PC-3 (cell line): ENCODE measurements around the gene CLNK. TPM values are rescaled to one million over a fixed set of nuclear protein-coding genes. Genes with fewer than 3 reads are reported as not detected.

Experiments
- ATAC-seq: fragments of 200-7000 bp; cut with Tn5 transposase; 2 replicates; pipeline ENCODE4 v1.9.1; 2020; ENCODE audit warnings: mild to moderate bottlenecking, moderate library complexity
- BruUV-seq: library from RNA; stranded (reverse); fragments of 400-500 nt; replicated peaks from 2 replicates; lab custom pipeline; 2021; lab: Mats Ljungman, UMichigan
- CTCF ChIA-PET: fragments of 300-600 bp; sonication (Branson Sonifier 250); formaldehyde crosslinking; loops from one replicate; lab custom pipeline; 2022; ENCODE audit warnings: antibody characterized with exemption; lab: Charles Lee
- POLR2A ChIA-PET: fragments of 300-600 bp; sonication (Branson Sonifier 250); formaldehyde crosslinking; loops from one replicate; lab custom pipeline; 2022; ENCODE audit warnings: antibody characterized with exemption; ENCODE audit not compliant: unreplicated experiment; lab: Charles Lee
- DNase-seq: peaks from one replicate; pipeline ENCODE4 v3.0.0-alpha.2; 2015
- H2AFZ ChIP-seq: fragments of 300-600 bp; sonication (generic); 2 replicates; pipeline ENCODE4 v1.6.0; 2016; ENCODE audit warnings: antibody characterized with exemption, low read length
- H3F3A ChIP-seq: fragments of 300-600 bp; sonication (generic); one replicate; pipeline ENCODE4 v1.6.0; 2017; ENCODE audit warnings: antibody characterized with exemption, low read length, control low read depth, mild to moderate bottlenecking; ENCODE audit not compliant: unreplicated experiment
- H3K27ac ChIP-seq: fragments of 300-600 bp; sonication (generic); 2 replicates; pipeline ENCODE4 v1.5.1; 2016; ENCODE audit warnings: mild to moderate bottlenecking, low read length
- H3K27me3 ChIP-seq: fragments of 300-600 bp; sonication (generic); 2 replicates; pipeline ENCODE4 v1.6.1; 2016; ENCODE audit warnings: low read length, mixed read lengths
- H3K36me3 ChIP-seq: fragments of 300-600 bp; sonication (generic); 2 replicates; pipeline ENCODE4 v1.6.1; 2016; ENCODE audit warnings: low read depth, mixed run types, low read length, mixed read lengths
- H3K4me1 ChIP-seq: fragments of 300-600 bp; sonication (generic); 2 replicates; pipeline ENCODE4 v1.5.1; 2016; ENCODE audit warnings: low read length; ENCODE audit not compliant: insufficient read depth
- H3K4me2 ChIP-seq: fragments of 300-600 bp; sonication (generic); 2 replicates; pipeline ENCODE4 v1.6.0; 2016; ENCODE audit warnings: low read length
- H3K4me3 ChIP-seq: fragments of 300-600 bp; sonication (generic); 2 replicates; pipeline ENCODE4 v1.5.1; 2016; ENCODE audit warnings: mild to moderate bottlenecking, low read length, mixed read lengths
- H3K79me2 ChIP-seq: fragments of 300-600 bp; sonication (generic); 2 replicates; pipeline ENCODE4 v1.6.1; 2017; ENCODE audit warnings: low read length, mixed read lengths
- H3K9ac ChIP-seq: fragments of 300-600 bp; sonication (generic); 2 replicates; pipeline ENCODE4 v1.6.0; 2016; ENCODE audit warnings: mild to moderate bottlenecking, low read length
- H3K9me2 ChIP-seq: fragments of 300-600 bp; sonication (generic); replicated peaks from 2 replicates; pipeline ENCODE4 v1.6.1; 2016; ENCODE audit warnings: mixed run types, low read length, mixed read lengths
- H3K9me3 ChIP-seq: fragments of 300-600 bp; sonication (generic); 2 replicates; pipeline ENCODE4 v1.6.1; 2016; ENCODE audit warnings: low read length, mixed read lengths
- H4K20me1 ChIP-seq: fragments of 300-600 bp; sonication (generic); 2 replicates; pipeline ENCODE4 v1.6.1; 2016; ENCODE audit warnings: low read length, mixed read lengths
- EZH2 ChIP-seq: fragments of 300-600 bp; sonication (generic); IDR thresholded peaks from one replicate; pipeline ENCODE4 v1.6.1; 2017; ENCODE audit warnings: antibody characterized with exemption, mild to moderate bottlenecking, low read length; ENCODE audit not compliant: unreplicated experiment
- EZH2phosphoT487 ChIP-seq: fragments of 300-600 bp; sonication (generic); IDR thresholded peaks from 2 replicates; pipeline ENCODE4 v1.6.1; 2018; ENCODE audit warnings: mild to moderate bottlenecking, antibody characterized with exemption, low read length, borderline replicate concordance
- intact Hi-C: fragments of 100-400 bp; cut with micrococcal nuclease; formaldehyde crosslinking; loops from 2 replicates; pipeline ENCODE4 v1.9.0; 2023
- total RNA-seq: library from RNA; depleted of rRNA; stranded (reverse); fragments of >200 nt; gene quantifications from 2 replicates; pipeline ENCODE4 v1.2.3, GENCODE V29; 2014
- TF ChIP-seq, protein P1 (sequence below): fragments of 300-600 bp; sonication (generic); conservative IDR thresholded peaks from 2 replicates; pipeline ENCODE4 v1.5.1; 2017; ENCODE audit warnings: antibody characterized with exemption, low read depth, mild to moderate bottlenecking, low read length

Gene CLNK
- total RNA-seq, 1 experiment from 2014 or later, result not detected

DNA sequence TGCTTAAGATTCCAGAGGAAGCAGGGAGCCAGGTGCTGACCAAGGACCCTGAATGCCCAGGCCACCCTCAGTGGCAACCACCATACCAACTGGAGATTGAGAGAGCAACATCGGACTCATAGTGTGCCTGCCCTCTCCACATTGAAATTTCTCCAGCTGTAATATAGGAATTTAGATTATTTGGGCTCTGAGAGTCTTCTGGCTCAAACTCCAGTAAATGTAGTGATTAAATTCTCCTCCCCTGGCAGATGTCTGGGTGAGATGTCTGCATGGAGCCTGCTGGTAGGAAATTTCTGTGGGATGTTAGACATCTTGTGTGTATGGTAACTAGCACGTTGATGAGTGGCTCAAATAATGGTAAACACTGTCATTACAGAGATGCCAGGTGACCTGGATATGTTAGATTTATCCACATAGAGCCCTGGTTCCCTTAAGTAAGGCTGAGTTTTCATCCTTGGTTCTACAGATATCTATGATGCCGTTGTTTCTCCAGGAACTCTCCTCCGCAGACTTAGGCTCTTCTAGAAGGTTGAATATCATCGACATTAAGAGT is 70.6 kb downstream of the CLNK start:
- BruUV-seq, result no TSS peak
- no peak overlapping the region for H3K9ac ChIP-seq
- H3K4me2 ChIP-seq, result no peak overlapping the region
- no peak overlapping the region for H2AFZ ChIP-seq
- H3K79me2 ChIP-seq, result no peaks in the 10 kb centered on the region
- H3K36me3 ChIP-seq, result no peaks in the 10 kb centered on the region
- H3K27me3 ChIP-seq, result no peaks in the 10 kb centered on the region
- no peak overlapping the region for H3K4me3 ChIP-seq
- H3F3A ChIP-seq, result no peaks in the 10 kb centered on the region
- ChIA-PET CTCF (no interaction called here), POLR2A (no interaction called here)
- DNase-seq (no peak), ATAC-seq (no peak)
- no peaks in the 10 kb centered on the region for H3K9me3 ChIP-seq
- H3K27ac ChIP-seq, result no peak overlapping the region
- peaks cover 12% of the 10 kb centered on the region for H3K4me1 ChIP-seq
- no peaks in the 10 kb centered on the region for H3K9me2 ChIP-seq
- no peaks in the 10 kb centered on the region for H4K20me1 ChIP-seq
- intact Hi-C loops, result loop anchor here (5.0 to 10.0 kb wide), 2 partner anchors 43 to 81 kb away; no protein-coding TSS in a partner anchor
- TF ChIP-seq EZH2phosphoT487 (no peak), EZH2 (no peak)
- TF ChIP-seq, protein P1, sequence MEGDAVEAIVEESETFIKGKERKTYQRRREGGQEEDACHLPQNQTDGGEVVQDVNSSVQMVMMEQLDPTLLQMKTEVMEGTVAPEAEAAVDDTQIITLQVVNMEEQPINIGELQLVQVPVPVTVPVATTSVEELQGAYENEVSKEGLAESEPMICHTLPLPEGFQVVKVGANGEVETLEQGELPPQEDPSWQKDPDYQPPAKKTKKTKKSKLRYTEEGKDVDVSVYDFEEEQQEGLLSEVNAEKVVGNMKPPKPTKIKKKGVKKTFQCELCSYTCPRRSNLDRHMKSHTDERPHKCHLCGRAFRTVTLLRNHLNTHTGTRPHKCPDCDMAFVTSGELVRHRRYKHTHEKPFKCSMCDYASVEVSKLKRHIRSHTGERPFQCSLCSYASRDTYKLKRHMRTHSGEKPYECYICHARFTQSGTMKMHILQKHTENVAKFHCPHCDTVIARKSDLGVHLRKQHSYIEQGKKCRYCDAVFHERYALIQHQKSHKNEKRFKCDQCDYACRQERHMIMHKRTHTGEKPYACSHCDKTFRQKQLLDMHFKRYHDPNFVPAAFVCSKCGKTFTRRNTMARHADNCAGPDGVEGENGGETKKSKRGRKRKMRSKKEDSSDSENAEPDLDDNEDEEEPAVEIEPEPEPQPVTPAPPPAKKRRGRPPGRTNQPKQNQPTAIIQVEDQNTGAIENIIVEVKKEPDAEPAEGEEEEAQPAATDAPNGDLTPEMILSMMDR, result no peak

DNA sequence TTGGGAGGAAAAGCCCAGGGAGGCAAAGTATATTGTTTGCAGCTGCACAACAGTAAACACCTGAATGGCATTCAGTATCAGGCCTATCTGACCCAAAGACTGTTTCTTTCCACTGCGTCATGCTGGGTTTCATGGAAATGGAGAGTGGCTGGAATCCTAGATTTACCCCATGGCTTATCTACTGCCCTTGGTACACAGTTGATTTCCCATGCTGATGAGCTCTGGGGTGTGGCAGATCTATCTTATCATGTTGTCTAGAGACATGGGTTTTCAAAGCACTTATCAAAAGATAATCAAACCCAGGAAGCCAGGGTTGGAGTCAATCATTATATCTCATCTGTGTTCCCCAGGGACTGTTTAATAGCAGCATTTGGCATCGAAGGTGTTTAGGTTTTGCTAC is 72.1 kb downstream of the CLNK start:
- Histone ChIP-seq H3K9me3 (no peaks in the 10 kb centered on the region), H3K27ac (no peak overlapping the region), H3K9me2 (no peaks in the 10 kb centered on the region), H3K9ac (no peak overlapping the region), H3K4me2 (no peak overlapping the region), H3K4me3 (no peak overlapping the region), H3F3A (no peaks in the 10 kb centered on the region), H3K36me3 (no peaks in the 10 kb centered on the region), H2AFZ (0 out of 2 replicates have a peak overlapping the region, but pooled peaks have one; percentile 13), H3K4me1 (peaks cover 16% of the 10 kb centered on the region), H3K79me2 (no peaks in the 10 kb centered on the region), H3K27me3 (no peaks in the 10 kb centered on the region), H4K20me1 (no peaks in the 10 kb centered on the region)
- TF ChIP-seq EZH2 (no peak), EZH2phosphoT487 (no peak)
- TF ChIP-seq, protein P1, result no peak
- intact Hi-C loops, result loop anchor here (5.0 to 10.0 kb wide), 2 partner anchors 45 to 82 kb away; no protein-coding TSS in a partner anchor
- ChIA-PET POLR2A (no interaction called here), CTCF (no interaction called here)
- ATAC-seq (no peak), DNase-seq (no peak)
- no TSS peak for BruUV-seq

DNA sequence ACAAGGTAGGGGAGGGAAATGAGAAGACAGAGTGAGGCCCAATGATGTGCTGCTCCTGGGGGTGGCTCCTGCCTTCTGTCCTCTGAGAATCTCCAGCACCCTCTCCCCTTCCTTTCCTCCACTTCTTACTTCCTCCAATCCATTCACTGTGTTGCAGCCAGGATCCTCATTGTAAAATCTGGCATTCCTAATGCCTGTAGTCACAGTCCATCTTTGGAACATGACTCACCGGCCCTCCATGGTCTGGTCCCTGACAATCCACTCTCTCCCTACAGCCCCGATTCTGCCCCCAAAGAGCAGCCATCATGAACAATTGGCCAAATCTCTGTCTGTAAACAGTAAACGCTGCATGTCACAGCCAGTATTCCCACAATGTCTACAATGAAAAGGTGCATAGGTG is 72.9 kb downstream of the CLNK start:
- no peaks in the 10 kb centered on the region for H3F3A ChIP-seq
- H3K36me3 ChIP-seq, result no peaks in the 10 kb centered on the region
- H3K4me3 ChIP-seq, result no peak overlapping the region
- H3K9ac ChIP-seq, result no peak overlapping the region
- intact Hi-C loops, result loop anchor here (5.0 to 10.0 kb wide), 2 partner anchors 46 to 83 kb away; no protein-coding TSS in a partner anchor
- ChIA-PET POLR2A (no interaction called here), CTCF (no interaction called here)
- DNase-seq (peak; percentile 88), ATAC-seq (peak; percentile 99)
- H3K27ac ChIP-seq, result peak overlapping the region; percentile 6; the same call in 1 of the 2 replicates
- no peaks in the 10 kb centered on the region for H4K20me1 ChIP-seq
- no peaks in the 10 kb centered on the region for H3K9me2 ChIP-seq
- no TSS peak for BruUV-seq
- peak overlapping the region; percentile 51 for H3K4me2 ChIP-seq
- H3K27me3 ChIP-seq, result no peaks in the 10 kb centered on the region
- no peaks in the 10 kb centered on the region for H3K9me3 ChIP-seq
- H3K4me1 ChIP-seq, result peaks cover 24% of the 10 kb centered on the region
- 0 out of 2 replicates have a peak overlapping the region, but pooled peaks have one; percentile 13 for H2AFZ ChIP-seq
- no peaks in the 10 kb centered on the region for H3K79me2 ChIP-seq
- TF ChIP-seq EZH2phosphoT487 (no peak), EZH2 (no peak)
- TF ChIP-seq, protein P1, result no peak
